Neural cell (in vitro differentiated cells): ENCODE results near the gene KIF6. TPM values are rescaled to one million over a fixed set of nuclear protein-coding genes. Genes with fewer than 3 reads are reported as not detected.

Experiments
- H2AFZ ChIP-seq: fragments of 200-600, 300-800 bp; sonication (generic), shearing (Covaris generic); 2 replicates; pipeline ENCODE4 v1.6.0; 2014; ENCODE audit warnings: low read depth, mild to moderate bottlenecking, antibody characterized with exemption, low read length, moderate library complexity
- H3F3A ChIP-seq: fragments of 200-600 bp; shearing (Covaris generic); 2 replicates; pipeline ENCODE4 v1.6.1; 2016; ENCODE audit warnings: mild to moderate bottlenecking, moderate library complexity, mixed read lengths, antibody characterized with exemption, low read length; ENCODE audit not compliant: insufficient read depth, poor library complexity, severe bottlenecking
- H3K27ac ChIP-seq: fragments of 200-600, 300-800 bp; sonication (generic), shearing (Covaris generic); 2 replicates; pipeline ENCODE4 v1.5.1; 2014; ENCODE audit warnings: mild to moderate bottlenecking, low read length, moderate library complexity
- H3K27me3 ChIP-seq: fragments of 300-800, 200-600 bp; sonication (generic), shearing (Covaris generic); 2 replicates; pipeline ENCODE4 v1.6.0; 2014; ENCODE audit warnings: mild to moderate bottlenecking, low read depth, low read length, moderate library complexity; ENCODE audit not compliant: insufficient read depth
- H3K36me3 ChIP-seq: fragments of 300-800, 200-600 bp; sonication (generic), shearing (Covaris generic); 2 replicates; pipeline ENCODE4 v1.5.1; 2014; ENCODE audit warnings: mild to moderate bottlenecking, antibody characterized with exemption, low read length, moderate library complexity; ENCODE audit not compliant: insufficient read depth
- H3K4me2 ChIP-seq: fragments of 300-800, 200-600 bp; sonication (generic), shearing (Covaris generic); 2 replicates; pipeline ENCODE4 v1.6.0; 2014; ENCODE audit warnings: mild to moderate bottlenecking, low read length
- H3K4me3 ChIP-seq: fragments of 300-800, 200-600 bp; sonication (generic), shearing (Covaris generic); 2 replicates; pipeline ENCODE4 v1.5.1; 2014; ENCODE audit warnings: mild to moderate bottlenecking, low read length, moderate library complexity
- H3K79me2 ChIP-seq: fragments of 200-600 bp; shearing (Covaris generic); replicated peaks from 2 replicates; pipeline ENCODE4 v1.6.0; 2014; ENCODE audit warnings: mild to moderate bottlenecking, low read length, moderate library complexity; ENCODE audit not compliant: insufficient read depth
- H3K9ac ChIP-seq: fragments of 300-800, 200-600 bp; sonication (generic), shearing (Covaris generic); 2 replicates; pipeline ENCODE4 v1.6.1; 2016; ENCODE audit warnings: mild to moderate bottlenecking, low read length, mixed read lengths
- H3K9me2 ChIP-seq: fragments of 200-600 bp; shearing (Covaris generic); 2 replicates; pipeline ENCODE4 v1.6.1; 2016; ENCODE audit warnings: mild to moderate bottlenecking, low read length, mixed read lengths; ENCODE audit not compliant: insufficient read depth
- H3K9me3 ChIP-seq: fragments of 200-600, 300-800 bp; sonication (generic), shearing (Covaris generic); 2 replicates; pipeline ENCODE4 v1.6.1; 2016; ENCODE audit warnings: mild to moderate bottlenecking, mixed run types, low read length, moderate library complexity, mixed read lengths
- H4K20me1 ChIP-seq: fragments of 200-600 bp; shearing (Covaris generic); 2 replicates; pipeline ENCODE4 v1.6.1; 2016; ENCODE audit warnings: mild to moderate bottlenecking, mixed run types; ENCODE audit not compliant: insufficient read depth
- CTCF ChIP-seq: fragments of 450-650 bp; IDR thresholded peaks from 2 replicates; pipeline ENCODE4 v1.5.1; 2014; ENCODE audit warnings: antibody characterized with exemption, mild to moderate bottlenecking, moderate library complexity; ENCODE audit not compliant: poor library complexity, severe bottlenecking
- EP300 ChIP-seq: fragments of 450-650 bp; conservative IDR thresholded peaks from 2 replicates; pipeline ENCODE4 v1.6.1; 2014; ENCODE audit warnings: antibody characterized with exemption, mild to moderate bottlenecking, moderate library complexity; ENCODE audit not compliant: poor library complexity, severe bottlenecking
- EZH2 ChIP-seq: fragments of 200-600, 300-800 bp; shearing (Covaris generic), sonication (generic); IDR thresholded peaks from 2 replicates; pipeline ENCODE4 v1.6.1; 2014; ENCODE audit warnings: antibody characterized with exemption, low read length, borderline replicate concordance, mild to moderate bottlenecking; ENCODE audit not compliant: insufficient read depth, poor library complexity, severe bottlenecking
- MXI1 ChIP-seq: fragments of 450-650 bp; conservative IDR thresholded peaks from 2 replicates; pipeline ENCODE4 v1.6.1; 2014; ENCODE audit warnings: antibody characterized with exemption, mild to moderate bottlenecking; ENCODE audit not compliant: poor library complexity, severe bottlenecking
- POLR2AphosphoS5 ChIP-seq: IDR thresholded peaks from 2 replicates; pipeline ENCODE4 v1.6.1; 2012
- RAD21 ChIP-seq: fragments of 450-650 bp; conservative IDR thresholded peaks from 2 replicates; pipeline ENCODE4 v1.6.1; 2014; ENCODE audit warnings: antibody characterized with exemption, mild to moderate bottlenecking, moderate library complexity
- REST ChIP-seq: IDR thresholded peaks from 2 replicates; pipeline ENCODE4 v1.6.1; 2012; ENCODE audit warnings: borderline replicate concordance
- SMC3 ChIP-seq: fragments of 450-650 bp; conservative IDR thresholded peaks from 2 replicates; pipeline ENCODE4 v1.6.1; 2014; ENCODE audit warnings: antibody characterized with exemption, mild to moderate bottlenecking, moderate library complexity; ENCODE audit not compliant: poor library complexity
- TAF1 ChIP-seq: IDR thresholded peaks from 2 replicates; pipeline ENCODE4 v1.6.1; 2012; ENCODE audit warnings: low read depth
- polyA plus RNA-seq: library from polyadenylated mRNA; depleted of rRNA; stranded (reverse); fragments of >200 nt; gene quantifications from 2 replicates; pipeline ENCODE4 v1.2.3, GENCODE V29; 2014

Gene KIF6
- polyA plus RNA-seq, 1 donor from 2014 or later: 2.1 TPM

GRCh38 chr6:39449022-39449421 is 276.2 kb downstream of the KIF6 start:
- H4K20me1 ChIP-seq: no peaks in the 10 kb centered on the region
- TF ChIP-seq EZH2: no peak
- no peak for TF ChIP-seq EP300
- no peak for TF ChIP-seq MXI1
- TF ChIP-seq REST: no peak
- TF ChIP-seq TAF1: no peak
- TF ChIP-seq CTCF: no peak
- no peak for TF ChIP-seq SMC3
- TF ChIP-seq POLR2AphosphoS5: no peak
- no peak for TF ChIP-seq RAD21
- no peaks in the 10 kb centered on the region for H3K9me2 ChIP-seq
- no peak overlapping the region for H3K4me2 ChIP-seq
- no peaks in the 10 kb centered on the region for H3F3A ChIP-seq
- no peaks in the 10 kb centered on the region for H3K36me3 ChIP-seq
- no peaks in the 10 kb centered on the region for H3K9me3 ChIP-seq
- H3K79me2 ChIP-seq: no peaks in the 10 kb centered on the region
- H3K9ac ChIP-seq: no peak overlapping the region
- H2AFZ ChIP-seq: no peak overlapping the region
- H3K27me3 ChIP-seq: no peaks in the 10 kb centered on the region
- H3K4me3 ChIP-seq: no peak overlapping the region
- H3K27ac ChIP-seq: peak overlapping the region; percentile 7

- Histone ChIP-seq H3K9me2 (no peaks in the 10 kb centered on the region), H2AFZ (no peak overlapping the region), H3K36me3 (no peaks in the 10 kb centered on the region), H3K79me2 (no peaks in the 10 kb centered on the region), H3K27me3 (no peaks in the 10 kb centered on the region), H3K27ac (no peak overlapping the region), H3F3A (no peaks in the 10 kb centered on the region), H3K4me3 (no peak overlapping the region), H3K9ac (no peak overlapping the region), H3K4me2 (no peak overlapping the region), H4K20me1 (no peaks in the 10 kb centered on the region), H3K9me3 (no peaks in the 10 kb centered on the region)
- TF ChIP-seq EP300: no peak
- TF ChIP-seq CTCF: no peak
- no peak for TF ChIP-seq SMC3
- TF ChIP-seq MXI1: no peak
- no peak for TF ChIP-seq RAD21
- no peak for TF ChIP-seq POLR2AphosphoS5
- TF ChIP-seq REST: no peak
- no peak for TF ChIP-seq TAF1
- TF ChIP-seq EZH2: no peak
These were observed 278.3 kb downstream of the KIF6 start for GRCh38 chr6:39446909-39447308.
